Neural progenitor cell (in vitro differentiated cells): Measurements from ENCODE around the gene SMTN. TPM values are rescaled to one million over a fixed set of nuclear protein-coding genes. Genes with fewer than 3 reads are reported as not detected.

ENCODE experiments used
- DNase-seq: peaks from one replicate; pipeline ENCODE4 v3.0.0-alpha.2; 2016; ENCODE audit warnings: low spot score
- H2AFZ ChIP-seq: fragments of 200-600 bp; sonication (generic); replicated peaks from 2 replicates; pipeline ENCODE4 v1.6.1; 2016; ENCODE audit warnings: antibody characterized with exemption
- H3F3A ChIP-seq: fragments of 200-600 bp; sonication (generic); 2 replicates; pipeline ENCODE4 v1.6.1; 2016; ENCODE audit warnings: antibody characterized with exemption, low read depth
- H3K27ac ChIP-seq: fragments of 200-600 bp; sonication (generic); 2 replicates; pipeline ENCODE4 v1.5.1; 2016; ENCODE audit warnings: mild to moderate bottlenecking
- H3K27me3 ChIP-seq: fragments of 200-600 bp; sonication (generic); 2 replicates; pipeline ENCODE4 v1.6.1; 2016; ENCODE audit warnings: mild to moderate bottlenecking, moderate library complexity
- H3K36me3 ChIP-seq: fragments of 200-600 bp; sonication (generic); 2 replicates; pipeline ENCODE4 v1.5.1; 2016
- H3K4me1 ChIP-seq: fragments of 200-600 bp; sonication (generic); 2 replicates; pipeline ENCODE4 v1.6.1; 2016; ENCODE audit warnings: mixed run types
- H3K4me2 ChIP-seq: fragments of 200-600 bp; sonication (generic); 2 replicates; pipeline ENCODE4 v1.6.1; 2016
- H3K4me3 ChIP-seq: fragments of 200-600 bp; sonication (generic); 2 replicates; pipeline ENCODE4 v1.5.1; 2016
- H3K79me2 ChIP-seq: fragments of 200-600 bp; sonication (generic); 2 replicates; pipeline ENCODE4 v1.6.1; 2016; ENCODE audit warnings: low read depth
- H3K9ac ChIP-seq: fragments of 200-600 bp; sonication (generic); 2 replicates; pipeline ENCODE4 v1.6.1; 2016
- H3K9me3 ChIP-seq: fragments of 200-600 bp; sonication (generic); 2 replicates; pipeline ENCODE4 v1.5.1; 2016; ENCODE audit warnings: low read depth
- H4K20me1 ChIP-seq: fragments of 200-600 bp; sonication (generic); 2 replicates; pipeline ENCODE4 v1.6.1; 2016; ENCODE audit warnings: low read depth
- H3K27ac Mint-ChIP-seq: 3 replicates; pipeline ENCODE4 v1.8.0; 2021; ENCODE audit warnings: mixed read lengths
- H3K27me3 Mint-ChIP-seq: 2 replicates; pipeline ENCODE4 v1.8.0; 2022; ENCODE audit warnings: low read depth, mild to moderate bottlenecking, inconsistent platforms, moderate library complexity, mixed read lengths; ENCODE audit not compliant: insufficient read depth
- H3K36me3 Mint-ChIP-seq: 3 replicates; pipeline ENCODE4 v1.8.0; 2021; ENCODE audit warnings: mixed read lengths
- H3K4me1 Mint-ChIP-seq: 3 replicates; pipeline ENCODE4 v1.8.0; 2021; ENCODE audit warnings: mixed read lengths
- H3K4me3 Mint-ChIP-seq: 3 replicates; pipeline ENCODE4 v1.8.0; 2021; ENCODE audit warnings: mild to moderate bottlenecking, moderate library complexity, mixed read lengths
- H3K9me3 Mint-ChIP-seq: 3 replicates; pipeline ENCODE4 v1.8.0; 2020; ENCODE audit warnings: mixed read lengths
- CTCF ChIP-seq: fragments of 200-600 bp; sonication (generic); IDR thresholded peaks from 2 replicates; pipeline ENCODE4 v1.5.1; 2017; ENCODE audit warnings: antibody characterized with exemption, mild to moderate bottlenecking
- EZH2 ChIP-seq: fragments of 200-600 bp; sonication (generic); IDR thresholded peaks from 2 replicates; pipeline ENCODE4 v1.6.1; 2017; ENCODE audit warnings: antibody characterized with exemption, mild to moderate bottlenecking, moderate library complexity
- EZH2phosphoT487 ChIP-seq: fragments of 200-600 bp; sonication (generic); IDR thresholded peaks from 2 replicates; pipeline ENCODE4 v1.6.1; 2017; ENCODE audit warnings: antibody characterized with exemption
- total RNA-seq: library from RNA; depleted of rRNA; stranded (reverse); fragments of >200 nt; gene quantifications from 2 replicates; pipeline ENCODE4 v1.2.3, GENCODE V29; 2015; ENCODE audit warnings: low replicate concordance

Gene SMTN
- total RNA-seq, 1 donor from 2014 or later = 14.1 TPM

- Histone ChIP-seq H3K79me2 (no peaks in the 10 kb centered on the region), H3K27ac (no peak overlapping the region), H3K4me3 (no peak overlapping the region), H3F3A (peaks cover 7% of the 10 kb centered on the region), H3K36me3 (no peaks in the 10 kb centered on the region), H3K4me2 (no peak overlapping the region), H3K9ac (no peak overlapping the region), H2AFZ (no peak overlapping the region), H3K4me1 (no peaks in the 10 kb centered on the region), H3K27me3 (peaks cover 44% of the 10 kb centered on the region), H4K20me1 (peaks cover 12% of the 10 kb centered on the region), H3K9me3 (no peaks in the 10 kb centered on the region)
- TF ChIP-seq CTCF (no peak), EZH2phosphoT487 (no peak), EZH2 (no peak)
- no peak overlapping the region for H3K27ac Mint-ChIP-seq
- H3K36me3 Mint-ChIP-seq = peaks cover 2% of the 10 kb centered on the region
- H3K4me1 Mint-ChIP-seq = peaks cover 12% of the 10 kb centered on the region
- peak overlapping the region; percentile 91 for H3K4me3 Mint-ChIP-seq
- H3K27me3 Mint-ChIP-seq = peaks cover 5% of the 10 kb centered on the region
- no peak for DNase-seq
- H3K9me3 Mint-ChIP-seq = no peaks in the 10 kb centered on the region
Measured at GRCh38 chr22:31106001-31106571, 25.0 kb downstream of the SMTN start.

GRCh38 chr22:31106731-31107177, 25.6 kb downstream of the SMTN start:
- Histone ChIP-seq H3K27me3 (peaks cover 44% of the 10 kb centered on the region), H3K4me1 (no peaks in the 10 kb centered on the region), H4K20me1 (peaks cover 12% of the 10 kb centered on the region), H3K36me3 (no peaks in the 10 kb centered on the region), H3K9me3 (no peaks in the 10 kb centered on the region), H3K4me3 (peak overlapping the region; percentile 57), H3K9ac (no peak overlapping the region), H3K27ac (no peak overlapping the region), H3K79me2 (no peaks in the 10 kb centered on the region), H2AFZ (peak overlapping the region; percentile 20), H3F3A (peaks cover 7% of the 10 kb centered on the region), H3K4me2 (peak overlapping the region; percentile 74)
- no peaks in the 10 kb centered on the region for H3K9me3 Mint-ChIP-seq
- no peak overlapping the region for H3K27ac Mint-ChIP-seq
- DNase-seq = no peak
- H3K36me3 Mint-ChIP-seq = peaks cover 2% of the 10 kb centered on the region
- H3K27me3 Mint-ChIP-seq = peaks cover 5% of the 10 kb centered on the region
- peak overlapping the region; percentile 91 for H3K4me3 Mint-ChIP-seq
- H3K4me1 Mint-ChIP-seq = peaks cover 12% of the 10 kb centered on the region
- no peak for TF ChIP-seq CTCF
- TF ChIP-seq EZH2phosphoT487 = no peak

GRCh38 chr22:31107178-31107893, 26.2 kb downstream of the SMTN start, which contains the start of gene SELENOM:
SELENOM (minus strand) TSS chr22:31107568; CDS start chr22:31107505, 63 bp downstream.
- Histone ChIP-seq H3K9ac (no peak within 1 kb of the TSS), H3K27me3 (peaks cover 44% of the 10 kb centered on the region), H2AFZ (peak within 1 kb of the TSS; percentile 20), H3K27ac (no peak within 1 kb of the TSS), H3K4me2 (peak within 1 kb of the TSS; percentile 74), H3F3A (peaks cover 7% of the 10 kb centered on the region), H3K4me3 (peak within 1 kb of the TSS; percentile 57), H3K9me3 (no peaks in the 10 kb centered on the region), H3K4me1 (no peaks in the 10 kb centered on the region), H3K36me3 (no peaks in the 10 kb centered on the region), H4K20me1 (peaks cover 12% of the 10 kb centered on the region), H3K79me2 (no peaks in the 10 kb centered on the region)
- Mint-ChIP-seq H3K9me3 (no peaks in the 10 kb centered on the region), H3K4me1 (peaks cover 12% of the 10 kb centered on the region), H3K27me3 (peaks cover 5% of the 10 kb centered on the region), H3K27ac (peak within 1 kb of the TSS; percentile 44), H3K4me3 (peak within 1 kb of the TSS; percentile 91), H3K36me3 (peaks cover 2% of the 10 kb centered on the region)
- peak; percentile 96 for DNase-seq
- TF ChIP-seq EZH2phosphoT487 (no peak), CTCF (peak; percentile 89), EZH2 (peak; percentile 56)
